Activated CD8-positive, alpha-beta memory T cell treated with anti-CD3 and anti-CD28 coated beads for 24 hours (primary cell): ENCODE data around the gene DNAH14.
"Not testable (repeated sequence)": the region's sequence is repeated elsewhere in the genome, so short reads cannot be mapped to it uniquely, and the experiment has no call there.

Source experiments
- DNase-seq: peaks from one replicate; pipeline ENCODE4 v3.0.0-alpha.2; 2020

Gene DNAH14

GRCh38 chr1:225260319-225260718, 330.8 kb downstream of the DNAH14 start:
- no peak for DNase-seq

DNA sequence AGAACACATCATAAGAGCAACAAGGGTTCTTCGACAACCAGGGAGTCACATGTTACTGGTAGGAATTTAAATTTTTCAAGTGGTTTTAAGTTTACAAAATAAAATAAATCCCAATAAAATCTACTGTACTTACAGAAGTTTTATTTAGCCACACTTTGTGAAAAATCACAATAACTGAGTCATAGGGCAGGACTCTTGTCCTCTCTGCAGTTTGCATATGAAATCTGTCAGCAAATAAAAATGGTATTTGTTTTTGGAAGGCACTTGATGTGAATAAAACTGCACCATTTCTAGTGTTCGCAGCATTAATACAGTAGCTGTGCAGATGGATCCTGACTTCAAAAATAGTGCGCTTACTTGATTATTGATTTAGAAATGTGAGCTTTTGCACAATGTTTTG, 348.0 kb downstream of the DNAH14 start:
- DNase-seq, result no peak

GRCh38 chr1:225280563-225280962, 351.1 kb downstream of the DNAH14 start:
- DNase-seq, result no peak

- DNase-seq, result no peak
Measured at GRCh38 chr1:225290244-225290643, 360.8 kb downstream of the DNAH14 start.

- no peak for DNase-seq
Measured at GRCh38 chr1:225299624-225300023, 370.1 kb downstream of the DNAH14 start.

- no peak for DNase-seq
Measured at GRCh38 chr1:225300381-225300780, 370.9 kb downstream of the DNAH14 start.

DNA sequence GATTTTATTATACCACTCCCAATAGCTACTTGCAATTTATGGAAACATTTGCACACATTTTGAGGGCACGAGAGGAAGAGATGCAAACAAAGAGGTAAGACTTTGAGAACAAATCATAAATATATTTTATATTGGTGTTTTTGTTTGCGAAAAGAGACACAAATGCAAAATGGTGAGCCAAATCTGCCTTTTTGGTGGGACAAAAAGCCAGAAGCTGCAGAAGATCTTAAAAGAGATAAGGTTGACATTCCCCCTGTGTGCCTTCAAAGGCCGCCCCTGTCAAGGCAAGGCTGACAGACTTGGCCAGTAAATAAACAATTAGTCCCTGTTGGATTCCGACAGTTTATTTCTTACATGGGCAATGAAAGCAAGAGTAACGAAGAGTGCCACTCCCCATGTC, 375.5 kb downstream of the DNAH14 start:
- no peak for DNase-seq

- not testable (repeated sequence) for DNase-seq
Measured at GRCh38 chr1:225310544-225310943, 381.1 kb downstream of the DNAH14 start.

GRCh38 chr1:225318706-225319575, 389.5 kb downstream of the DNAH14 start:
- no peak for DNase-seq

DNA sequence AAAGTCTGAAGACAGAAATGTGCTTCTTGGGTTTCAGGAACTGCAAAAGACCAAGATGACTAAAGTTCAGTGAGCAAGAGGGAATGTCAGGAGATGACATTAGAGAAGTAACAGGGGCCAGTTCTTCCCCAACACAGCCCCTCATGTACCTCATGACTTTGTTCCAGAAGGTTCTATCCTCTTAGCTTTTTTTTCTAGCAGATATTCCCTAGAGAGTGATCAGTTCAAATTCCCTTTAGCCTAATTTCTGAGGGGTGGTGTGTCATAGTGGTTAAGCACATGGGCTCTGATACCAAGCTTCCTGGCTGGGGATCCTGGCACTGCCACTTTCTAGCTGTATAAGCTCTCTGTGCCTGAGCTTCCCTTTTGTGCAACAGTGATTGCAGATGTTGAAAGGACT, 390.4 kb downstream of the DNAH14 start:
- no peak for DNase-seq

DNA sequence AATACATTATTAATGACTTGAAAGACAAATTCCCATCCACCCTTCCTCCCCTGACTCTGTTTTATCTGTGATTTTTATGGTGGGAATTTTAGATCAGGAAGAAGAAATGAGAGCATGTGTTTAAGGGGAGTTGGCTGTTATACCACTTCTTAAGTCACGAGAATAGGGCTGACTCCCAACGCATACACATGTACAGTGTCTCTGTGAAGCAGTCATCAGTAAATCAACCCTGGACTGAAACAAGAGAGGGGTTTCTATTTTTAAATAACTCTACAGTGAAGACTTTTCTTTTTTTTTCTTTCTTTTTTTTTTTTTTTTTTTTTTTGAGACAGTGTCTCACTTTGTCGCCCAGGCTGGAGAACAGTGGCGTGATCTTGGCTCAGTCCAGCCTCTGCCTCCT, 392.3 kb downstream of the DNAH14 start:
- DNase-seq, result no peak

GRCh38 chr1:225329041-225329440, 399.6 kb downstream of the DNAH14 start:
- no peak for DNase-seq

GRCh38 chr1:225329996-225330395, 400.5 kb downstream of the DNAH14 start:
- DNase-seq, result not testable (repeated sequence)

GRCh38 chr1:225332686-225333085, 403.2 kb downstream of the DNAH14 start:
- no peak for DNase-seq

- DNase-seq, result not testable (repeated sequence)
Measured at GRCh38 chr1:225335098-225335778, 405.8 kb downstream of the DNAH14 start.

DNA sequence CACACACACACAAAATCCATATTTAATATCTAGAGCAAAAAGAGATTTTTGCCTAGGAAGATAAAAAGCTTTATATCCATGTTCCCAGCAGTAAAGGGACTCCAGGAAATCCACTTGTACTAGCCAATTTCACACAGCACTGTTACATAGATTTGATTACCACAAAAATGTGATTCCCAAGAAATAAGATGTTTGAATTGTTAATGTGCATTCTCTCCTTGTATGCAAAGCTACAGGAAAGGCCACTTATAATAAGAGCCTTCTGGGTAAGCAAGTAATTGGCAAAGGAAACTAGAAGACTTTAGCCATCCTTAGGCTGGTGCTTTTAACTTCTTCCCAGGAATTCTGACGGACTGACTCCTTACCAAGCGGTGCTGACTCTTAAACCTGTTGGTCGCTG, 409.1 kb downstream of the DNAH14 start:
- no peak for DNase-seq

DNA sequence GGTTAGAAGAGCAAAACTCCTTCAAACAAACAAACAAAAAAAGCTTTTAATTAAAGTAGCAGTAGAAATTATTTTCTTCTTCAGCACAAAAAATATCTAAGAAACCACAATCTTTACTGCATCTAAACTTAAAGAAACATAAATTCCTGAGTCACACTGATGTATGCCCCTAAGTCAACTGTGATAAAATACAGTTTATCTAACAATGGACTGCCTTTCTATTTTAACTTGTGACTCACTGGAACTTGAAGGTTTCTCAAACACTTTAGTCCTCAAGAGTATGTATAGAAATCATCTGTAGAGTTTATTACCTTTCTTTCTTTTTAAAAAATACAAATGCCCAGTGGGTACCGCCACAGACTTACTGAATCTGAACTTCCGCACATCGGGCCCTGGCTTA, 412.2 kb downstream of the DNAH14 start:
- DNase-seq, result no peak

GRCh38 chr1:225342695-225343094, 413.2 kb downstream of the DNAH14 start:
- no peak for DNase-seq

- DNase-seq, result no peak
Measured at GRCh38 chr1:225343618-225344017, 414.1 kb downstream of the DNAH14 start.

DNA sequence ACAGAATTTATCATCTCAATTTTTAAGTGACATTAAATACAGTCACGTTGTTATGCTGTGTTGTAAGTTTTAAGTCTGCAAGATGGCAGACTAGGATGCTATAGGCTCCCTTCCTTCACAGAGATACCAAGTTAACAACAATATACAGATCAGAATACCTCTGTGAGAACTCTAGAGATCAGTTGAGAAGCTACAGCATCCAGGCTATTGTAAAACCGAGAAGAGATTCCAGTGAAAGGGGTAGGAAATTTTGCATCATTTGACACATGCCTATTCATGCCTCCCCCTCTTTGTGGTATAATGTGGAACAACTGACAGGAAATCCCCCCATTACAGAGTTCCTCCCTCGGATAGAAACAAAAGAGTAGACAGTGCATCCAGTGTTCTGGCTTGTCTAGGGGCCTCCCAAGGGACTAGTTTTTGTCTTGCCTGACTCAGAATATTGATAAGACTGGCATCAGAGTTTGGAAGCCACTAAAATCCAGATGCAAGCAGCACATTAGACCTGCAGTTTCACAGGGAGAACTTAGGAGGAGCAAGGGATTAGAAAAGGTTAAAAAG, 417.7 kb downstream of the DNAH14 start:
- DNase-seq, result no peak

- DNase-seq, result no peak
Measured at GRCh38 chr1:225348400-225348799, 418.9 kb downstream of the DNAH14 start.

GRCh38 chr1:225349826-225350225, 420.4 kb downstream of the DNAH14 start:
- no peak for DNase-seq

- DNase-seq, result no peak
Measured at GRCh38 chr1:225350872-225351271, 421.4 kb downstream of the DNAH14 start.

DNA sequence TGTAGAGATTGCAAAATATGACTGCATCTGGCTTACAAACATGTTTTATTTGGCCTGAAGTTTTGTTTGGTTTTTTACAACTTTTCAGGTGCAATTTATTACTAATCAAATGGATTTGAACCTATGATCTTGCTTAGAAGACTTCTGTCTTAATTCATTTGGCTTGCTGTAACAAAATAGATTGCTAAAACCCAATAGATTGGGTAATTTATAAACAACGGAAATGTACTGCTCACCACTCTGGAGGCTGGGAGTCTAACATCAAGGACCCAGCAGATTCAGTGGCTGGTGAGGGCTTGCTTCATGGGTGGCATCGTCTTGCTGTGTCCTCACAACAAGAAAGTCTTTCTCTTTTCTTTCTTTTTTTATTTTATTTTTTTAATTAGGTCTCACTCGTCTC, 425.4 kb downstream of the DNAH14 start:
- no peak for DNase-seq
